Colonic mucosa (tissue), 4 donors: ENCODE data around the gene NUDC. TPM values are rescaled to one million over a fixed set of nuclear protein-coding genes. Genes with fewer than 3 reads are reported as not detected.
"Not testable (repeated sequence)": the region's sequence is repeated elsewhere in the genome, so short reads cannot be mapped to it uniquely, and the experiment has no call there.

Experiments used
- DNase-seq: peaks from one replicate; pipeline ENCODE4 v3.0.0-alpha.2; 2020
- H3K27ac ChIP-seq: fragments of 200-600 bp; one replicate; pipeline ENCODE4 v1.8.0; 2021
- H3K27me3 ChIP-seq: fragments of 200-600 bp; one replicate; pipeline ENCODE4 v1.8.0; 2021
- H3K36me3 ChIP-seq: fragments of 200-600 bp; one replicate; pipeline ENCODE4 v1.8.0; 2021
- H3K4me1 ChIP-seq: fragments of 200-600 bp; one replicate; pipeline ENCODE4 v1.8.0; 2021; ENCODE audit warnings: mild to moderate bottlenecking
- H3K4me3 ChIP-seq: fragments of 200-600 bp; one replicate; pipeline ENCODE4 v1.8.0; 2021
- H3K9ac ChIP-seq, 2 donors: one replicate each; pipeline ENCODE4 v1.7.0; 2013; ENCODE audit warnings: control low read depth in 2 of 2, low read depth in 2 of 2, low read length in 2 of 2
- H3K9me3 ChIP-seq: fragments of 200-600 bp; one replicate; pipeline ENCODE4 v1.8.0; 2021
- CTCF ChIP-seq: fragments of 200-600 bp; IDR thresholded peaks from one replicate; pipeline ENCODE4 v1.8.0; 2022; ENCODE audit warnings: antibody characterized with exemption, mild to moderate bottlenecking
- intact Hi-C: fragments of 100-400 bp; cut with DNase I; formaldehyde crosslinking; loops from one replicate; pipeline ENCODE4 v1.14.1; 2022
- total RNA-seq, 2 donors: library from RNA; stranded (reverse); fragmentation: NEBNext Ultra II Directional in 1 of 2; extraction: Animal tissue kit (Norgen Biotek cat#: 25700) in 1 of 2; gene quantifications; one replicate each; pipeline ENCODE4 v1.2.1, GENCODE V29; 2021
- donor health status: healthy.
- donor health status: DM: no; HTN: no; CAD: no.
- donor health status: DM: no; HTN: no; CAD: no.

NUDC gene
- total RNA-seq, 2 donors from 2014 or later = 37.9 to 92.5 TPM

- Histone ChIP-seq H3K27ac (peak overlapping the region; percentile 60), H3K4me3 (no peak overlapping the region), H3K9me3 (no peaks in the 10 kb centered on the region), H3K36me3 (peaks cover 17% of the 10 kb centered on the region), H3K9ac (peak overlapping the region in 1 of 2 donors; percentile 28), H3K27me3 (no peaks in the 10 kb centered on the region), H3K4me1 (no peaks in the 10 kb centered on the region)
- DNase-seq = peak; percentile 29
- intact Hi-C loops = no loop called here
- TF ChIP-seq CTCF = no peak
These were observed 24.7 kb downstream of the NUDC start for GRCh38 chr1:26946270-26946669.

- H3K27me3 ChIP-seq, intact Hi-C loops: not testable (repeated sequence)
These were observed 27.1 kb downstream of the NUDC start for GRCh38 chr1:26948725-26949057.

DNA sequence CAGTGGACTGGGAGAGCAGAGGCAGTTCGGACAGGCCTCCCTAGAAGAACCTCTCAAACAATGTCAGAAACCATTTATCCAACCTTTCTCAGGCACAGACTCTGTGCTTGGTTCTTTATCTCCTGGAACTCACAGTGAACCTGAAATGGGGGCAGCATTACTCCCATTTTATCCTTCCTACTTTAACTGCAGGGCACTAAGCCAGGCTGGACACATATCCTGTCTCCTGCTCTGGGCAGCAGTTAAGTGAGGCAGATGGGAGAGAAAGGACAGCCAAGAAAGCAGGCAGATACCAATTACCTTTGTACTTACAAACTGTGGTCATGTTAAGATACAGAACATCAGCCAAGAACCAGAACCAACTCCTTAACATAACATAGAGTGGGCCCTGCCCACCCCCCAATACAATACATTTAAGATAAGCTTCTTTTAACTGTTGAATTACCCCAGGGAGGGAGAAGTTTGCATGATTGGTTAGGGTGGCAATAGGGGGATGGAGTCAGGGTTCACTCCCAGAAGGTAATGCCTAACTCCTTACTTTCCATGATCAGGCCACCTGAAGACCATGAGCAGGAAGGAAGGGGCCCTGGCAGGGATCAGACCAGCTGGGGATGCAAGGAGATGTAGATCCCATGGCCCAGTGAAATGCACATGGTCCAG is 27.9 kb downstream of the NUDC start:
- no peak overlapping the region for H3K9ac ChIP-seq
- H3K36me3 ChIP-seq = no peaks in the 10 kb centered on the region
- no peaks in the 10 kb centered on the region for H3K9me3 ChIP-seq
- TF ChIP-seq CTCF = no peak
- H3K4me1 ChIP-seq = no peaks in the 10 kb centered on the region
- no peak overlapping the region for H3K4me3 ChIP-seq
- H3K27ac ChIP-seq = no peak overlapping the region
- H3K27me3 ChIP-seq = no peaks in the 10 kb centered on the region
- DNase-seq = no peak
- intact Hi-C loops = no loop called here

More at GRCh38 chr1:26948725-26949057, 27.1 kb downstream of the NUDC start:
- not testable (repeated sequence) for H3K36me3 ChIP-seq, DNase-seq, H3K9ac ChIP-seq, H3K9me3 ChIP-seq, H3K27ac ChIP-seq, H3K4me1 ChIP-seq, H3K4me3 ChIP-seq

DNA sequence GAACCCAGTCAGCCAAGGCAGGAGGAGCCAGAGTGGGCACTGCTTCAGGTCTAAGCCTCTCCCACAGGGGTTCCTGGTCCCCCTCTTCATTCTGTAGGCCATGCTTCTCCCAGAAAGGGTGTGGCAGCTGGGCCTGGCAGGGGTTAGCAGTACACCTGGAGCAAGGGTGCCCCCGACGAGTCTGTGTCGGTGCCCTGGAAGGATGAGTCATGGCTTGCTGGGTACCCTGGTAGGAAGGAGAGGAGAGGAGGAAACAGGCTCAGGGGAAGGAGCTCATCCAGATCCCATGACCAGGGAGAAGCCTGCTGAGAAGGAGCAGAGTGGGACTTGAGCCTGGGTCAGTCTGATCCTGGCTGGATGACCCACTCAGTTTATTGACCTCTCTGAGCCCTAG is 28.4 kb downstream of the NUDC start:
- Histone ChIP-seq H3K27me3 (no peaks in the 10 kb centered on the region), H3K27ac (no peak overlapping the region), H3K4me1 (no peaks in the 10 kb centered on the region), H3K36me3 (no peaks in the 10 kb centered on the region), H3K4me3 (no peak overlapping the region), H3K9ac (no peak overlapping the region), H3K9me3 (no peaks in the 10 kb centered on the region)
- no peak for DNase-seq
- TF ChIP-seq CTCF = no peak
- intact Hi-C loops = no loop called here

GRCh38 chr1:26950602-26951001 is 29.1 kb downstream of the NUDC start:
- Histone ChIP-seq H3K27ac (no peak overlapping the region), H3K9ac (no peak overlapping the region), H3K9me3 (no peaks in the 10 kb centered on the region), H3K4me1 (no peaks in the 10 kb centered on the region), H3K36me3 (no peaks in the 10 kb centered on the region), H3K4me3 (no peak overlapping the region), H3K27me3 (no peaks in the 10 kb centered on the region)
- intact Hi-C loops = no loop called here
- no peak for DNase-seq
- TF ChIP-seq CTCF = no peak

DNA sequence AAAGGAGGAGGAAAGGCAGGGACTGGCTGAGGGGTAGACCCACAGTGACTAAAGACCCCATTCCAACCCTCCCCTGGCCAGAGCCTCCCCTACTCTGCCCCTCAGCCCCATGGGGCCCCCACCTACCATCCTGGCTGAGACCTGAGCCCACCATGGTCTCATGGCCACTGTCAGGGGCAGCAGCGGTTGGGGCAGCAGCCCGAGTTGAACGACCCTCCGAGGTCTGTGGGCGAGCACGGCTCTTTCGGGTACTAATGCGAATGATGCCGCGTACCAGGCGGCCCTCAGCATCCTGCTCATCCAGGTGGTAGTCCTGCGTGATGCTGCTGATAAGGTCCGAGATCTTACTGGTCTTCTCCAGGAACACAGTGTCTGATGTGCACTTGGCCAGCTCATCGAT is 29.7 kb downstream of the NUDC start:
- no peak for TF ChIP-seq CTCF
- H3K4me3 ChIP-seq = no peak overlapping the region
- no peaks in the 10 kb centered on the region for H3K9me3 ChIP-seq
- no peak for DNase-seq
- H3K27ac ChIP-seq = no peak overlapping the region
- no peak overlapping the region for H3K9ac ChIP-seq
- H3K36me3 ChIP-seq = no peaks in the 10 kb centered on the region
- intact Hi-C loops = no loop called here
- no peaks in the 10 kb centered on the region for H3K27me3 ChIP-seq
- H3K4me1 ChIP-seq = no peaks in the 10 kb centered on the region
